KOPT-K1 (cell line): ENCODE results near the gene SLC23A2.

ENCODE experiments used
- H3K27ac ChIP-seq: fragments of 200-600 bp; sonication (generic); 2 replicates; pipeline ENCODE4 v1.5.1; 2016; ENCODE audit warnings: antibody characterized with exemption, mild to moderate bottlenecking, low read depth, low read length; ENCODE audit not compliant: poor library complexity, severe bottlenecking
- H3K36me3 ChIP-seq: fragments of 200-600 bp; sonication (generic); 2 replicates; pipeline ENCODE4 v1.5.1; 2017; ENCODE audit warnings: antibody characterized with exemption, mild to moderate bottlenecking, low read length, moderate library complexity; ENCODE audit not compliant: insufficient read depth
- H3K9me3 ChIP-seq: fragments of 200-600 bp; sonication (generic); 2 replicates; pipeline ENCODE4 v1.5.1; 2017; ENCODE audit warnings: antibody characterized with exemption, low read length, mild to moderate bottlenecking; ENCODE audit not compliant: insufficient read depth, poor library complexity, severe bottlenecking

The SLC23A2 gene

DNA sequence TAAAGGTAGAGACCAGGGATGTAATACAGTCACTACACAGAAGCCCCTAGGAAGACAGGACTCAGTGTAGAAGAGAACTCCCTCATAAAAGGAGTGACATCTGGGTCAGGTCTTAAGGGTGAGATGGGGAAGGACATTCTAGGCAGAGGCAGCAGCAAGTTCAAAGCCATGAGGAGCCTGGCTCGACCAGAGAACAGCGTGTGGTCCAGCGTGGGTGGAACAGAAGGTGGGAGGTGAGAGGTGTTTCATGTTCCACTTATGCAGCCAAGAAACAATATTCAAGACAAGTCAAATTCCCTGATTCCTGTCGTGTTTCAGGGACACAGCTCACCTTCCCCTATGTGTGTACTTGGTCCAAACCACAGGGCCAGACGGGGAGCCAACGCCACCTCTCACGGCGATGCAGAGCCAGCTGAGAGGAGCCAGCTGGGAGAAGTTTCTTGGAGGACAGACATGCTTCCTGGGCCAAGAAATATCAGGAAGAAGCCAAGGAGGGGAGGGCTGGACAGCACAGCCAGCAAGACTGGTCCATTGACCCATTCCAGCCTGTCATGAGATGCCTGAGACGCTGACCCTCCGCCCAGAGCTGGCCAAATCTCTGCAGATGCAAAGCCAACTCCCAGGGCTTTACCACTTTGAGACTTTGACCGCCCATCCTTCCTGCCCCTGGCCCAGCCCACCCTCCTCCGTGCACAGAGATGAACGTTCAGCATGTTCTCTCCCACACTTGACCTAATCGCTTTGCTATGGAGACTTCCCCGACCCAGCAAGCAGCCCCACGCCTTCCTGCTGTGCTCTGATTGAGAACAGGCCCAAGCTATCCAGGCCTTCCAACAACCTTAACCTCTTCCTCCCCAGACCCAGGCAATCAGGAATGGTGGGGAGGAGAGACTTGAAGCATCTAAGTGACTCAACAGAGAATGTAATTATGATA, 165.8 kb downstream of the SLC23A2 start:
- Histone ChIP-seq H3K36me3 (no peaks in the 10 kb centered on the region), H3K27ac (no peak overlapping the region), H3K9me3 (no peaks in the 10 kb centered on the region)

DNA sequence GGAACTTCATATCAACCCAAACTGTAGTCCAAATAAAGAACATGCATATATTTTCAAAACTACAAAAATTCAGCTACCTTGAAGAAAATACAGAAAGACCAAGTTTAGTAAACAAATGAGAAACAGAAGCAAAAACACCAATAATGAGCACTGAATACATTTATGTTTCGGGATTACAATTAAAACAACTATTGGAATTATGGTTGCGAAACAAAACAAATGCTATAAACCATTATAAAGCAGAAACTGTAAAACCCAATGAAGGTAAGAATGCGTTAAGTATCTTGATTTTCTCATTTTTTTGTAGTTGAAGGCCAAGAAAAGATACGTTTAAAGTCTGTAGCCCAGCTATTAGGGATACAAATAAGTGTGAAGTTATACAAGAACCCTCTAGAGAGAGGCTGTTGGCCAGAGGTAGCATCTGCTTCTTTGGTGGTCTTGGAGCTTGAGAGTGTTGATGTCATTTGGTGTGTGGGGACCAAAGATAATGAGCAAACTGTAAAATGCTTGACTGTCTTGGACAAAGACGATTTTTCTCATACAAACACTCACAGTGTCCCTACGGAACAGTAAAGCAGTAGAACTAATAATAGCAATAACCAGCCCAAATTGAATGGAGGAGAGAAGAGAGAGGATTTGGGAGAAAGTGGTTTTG, 168.1 kb downstream of the SLC23A2 start:
- no peak overlapping the region for H3K27ac ChIP-seq
- H3K36me3 ChIP-seq: no peaks in the 10 kb centered on the region
- H3K9me3 ChIP-seq: no peaks in the 10 kb centered on the region

DNA sequence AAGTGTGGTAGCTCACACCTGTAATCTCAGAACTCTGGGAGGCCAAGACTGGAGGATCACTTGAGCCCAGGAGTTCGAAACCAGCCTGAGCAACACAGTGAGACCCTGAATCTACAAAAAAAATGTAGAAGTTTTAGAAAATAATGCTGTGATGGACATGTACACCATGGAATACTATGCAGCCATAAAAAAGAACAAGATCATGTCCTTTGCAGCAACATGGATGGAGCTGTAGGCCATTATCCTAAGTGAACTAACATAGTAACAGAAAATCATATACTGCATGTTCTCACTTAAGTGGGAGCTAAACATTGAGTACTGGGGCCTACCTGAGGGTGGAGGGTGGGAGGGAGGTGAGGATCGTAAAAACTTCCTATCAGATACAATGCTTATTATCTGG, 168.8 kb downstream of the SLC23A2 start:
- no peaks in the 10 kb centered on the region for H3K36me3 ChIP-seq

DNA sequence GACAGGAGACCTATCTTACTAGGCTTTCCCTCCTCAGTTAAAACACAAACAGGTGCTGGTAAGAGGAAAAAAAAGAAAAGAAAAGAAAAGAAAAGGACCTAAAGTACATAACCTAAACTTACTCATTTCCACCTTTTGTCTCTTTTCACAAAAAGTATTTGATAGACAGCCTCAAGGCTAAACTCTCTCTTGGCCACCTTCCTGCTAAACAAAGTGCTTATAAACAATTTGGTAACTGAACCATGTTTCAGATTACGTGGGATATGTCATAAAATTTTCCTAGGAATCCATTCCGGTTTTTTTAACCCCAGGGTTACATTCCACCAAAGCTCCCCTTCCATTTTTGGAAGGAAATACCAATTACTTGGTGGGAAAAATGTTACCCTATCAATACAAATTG, 170.6 kb downstream of the SLC23A2 start:
- Histone ChIP-seq H3K36me3 (no peaks in the 10 kb centered on the region), H3K9me3 (no peaks in the 10 kb centered on the region), H3K27ac (no peak overlapping the region)

More for the DNA sequence above, 168.8 kb downstream of the SLC23A2 start:
- Histone ChIP-seq H3K27ac (no peak overlapping the region), H3K9me3 (no peaks in the 10 kb centered on the region)

DNA sequence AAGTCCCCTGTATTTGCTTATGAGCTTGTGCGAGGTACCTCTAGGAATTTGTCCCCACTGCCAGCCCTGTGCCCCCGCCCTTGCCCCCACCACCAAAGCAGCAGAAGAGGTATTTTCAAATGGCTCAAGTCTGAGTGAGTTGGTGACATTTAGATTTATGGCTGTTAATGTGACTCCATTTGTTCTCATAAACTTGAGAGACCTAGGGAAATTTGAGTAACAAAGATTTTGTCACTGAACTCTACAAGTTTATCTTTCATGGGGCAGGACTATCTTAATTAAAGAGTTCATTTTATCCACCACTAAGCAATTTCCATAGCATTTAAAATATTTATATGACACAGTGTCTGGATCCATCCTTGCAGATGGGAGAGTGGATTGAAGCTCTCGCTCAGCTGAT, 171.1 kb downstream of the SLC23A2 start:
- Histone ChIP-seq H3K27ac (no peak overlapping the region), H3K36me3 (no peaks in the 10 kb centered on the region), H3K9me3 (no peaks in the 10 kb centered on the region)

DNA sequence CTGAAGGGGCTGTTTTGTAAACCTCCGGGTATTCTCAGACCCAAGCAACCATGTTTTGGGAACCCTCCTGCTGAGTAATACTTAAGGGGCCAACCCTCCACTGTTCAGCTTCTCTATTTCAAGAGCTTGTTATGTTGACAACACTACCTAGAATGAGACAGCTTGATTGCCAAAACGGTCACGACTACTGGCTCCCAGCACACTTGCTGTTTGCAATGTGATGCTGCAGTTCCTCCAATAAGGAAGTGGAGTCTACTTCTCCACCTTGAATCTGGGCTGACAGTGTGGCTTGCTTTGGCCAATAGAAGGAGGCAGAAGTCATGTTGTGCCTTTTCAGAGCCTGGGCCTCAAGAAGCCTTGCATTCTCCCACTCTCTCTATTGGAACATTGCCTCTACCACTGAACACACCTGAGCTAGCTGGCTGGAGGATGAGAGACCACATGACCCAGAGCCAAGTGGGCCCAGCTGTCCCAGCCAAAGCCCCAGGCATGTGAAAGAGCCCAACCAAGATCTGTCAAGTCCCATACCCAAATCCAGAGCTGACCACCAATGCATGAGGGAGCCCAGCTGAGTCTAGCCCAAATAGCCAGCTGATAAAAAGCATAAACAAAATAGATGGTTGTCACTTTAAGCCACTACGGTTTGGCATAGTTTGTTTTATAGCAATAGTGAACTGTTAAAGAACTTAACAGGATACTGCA, 171.6 kb downstream of the SLC23A2 start:
- no peaks in the 10 kb centered on the region for H3K36me3 ChIP-seq
- H3K27ac ChIP-seq: no peak overlapping the region
- H3K9me3 ChIP-seq: no peaks in the 10 kb centered on the region

DNA sequence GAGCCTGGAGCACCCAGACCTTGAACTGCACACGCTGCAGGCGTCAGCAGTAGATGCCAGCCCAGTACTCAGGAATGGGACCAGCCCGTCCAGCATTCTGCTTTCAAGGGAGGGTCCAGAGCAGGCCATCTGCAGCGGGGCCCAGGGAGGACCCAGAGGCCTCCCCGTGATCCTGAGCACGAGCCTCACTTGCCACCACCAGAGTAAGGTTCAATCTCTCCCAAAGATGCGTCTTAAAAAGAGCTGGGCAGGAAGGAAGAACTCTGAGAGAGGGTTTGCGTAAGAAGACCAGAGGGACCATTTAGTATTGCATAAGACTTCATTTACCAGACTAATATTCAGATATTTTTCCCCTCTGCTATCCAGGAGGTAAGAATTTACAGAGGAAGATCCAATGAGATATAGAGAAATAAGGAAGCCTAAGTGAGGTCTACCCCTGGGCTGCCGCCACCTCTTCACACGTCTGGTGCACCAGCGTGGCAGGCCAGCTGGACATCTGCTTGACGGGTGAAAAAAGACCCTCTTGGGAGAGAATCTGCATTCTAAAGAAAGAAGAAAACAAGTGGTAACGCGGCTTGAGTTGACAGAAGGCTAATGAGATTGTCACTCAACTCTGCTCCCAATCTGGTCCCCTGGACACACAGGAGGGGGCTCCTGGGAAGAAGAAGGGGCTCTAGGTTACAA, 172.3 kb downstream of the SLC23A2 start:
- H3K36me3 ChIP-seq: no peaks in the 10 kb centered on the region
- H3K27ac ChIP-seq: no peak overlapping the region
- H3K9me3 ChIP-seq: no peaks in the 10 kb centered on the region

DNA sequence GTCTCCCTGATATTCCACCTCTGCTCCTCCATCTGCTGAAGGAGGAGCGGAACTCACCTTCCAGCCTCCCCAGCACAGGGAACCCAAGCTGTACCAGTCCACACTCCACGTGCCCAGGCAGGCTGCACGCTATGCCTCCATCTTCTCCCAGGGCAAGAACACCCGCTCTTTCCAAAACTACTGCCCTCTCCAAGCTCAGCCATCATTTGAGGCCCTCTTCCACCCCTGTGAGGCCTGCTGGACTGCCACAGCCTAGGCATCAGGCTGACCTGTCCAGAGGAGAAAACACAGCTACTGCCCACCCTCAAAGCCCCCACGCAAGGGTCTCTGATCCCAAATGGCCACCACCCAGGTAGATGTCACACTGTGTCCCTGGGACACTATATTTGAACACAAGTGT, 179.7 kb downstream of the SLC23A2 start:
- Histone ChIP-seq H3K36me3 (peaks cover 33% of the 10 kb centered on the region), H3K27ac (no peak overlapping the region), H3K9me3 (no peaks in the 10 kb centered on the region)

DNA sequence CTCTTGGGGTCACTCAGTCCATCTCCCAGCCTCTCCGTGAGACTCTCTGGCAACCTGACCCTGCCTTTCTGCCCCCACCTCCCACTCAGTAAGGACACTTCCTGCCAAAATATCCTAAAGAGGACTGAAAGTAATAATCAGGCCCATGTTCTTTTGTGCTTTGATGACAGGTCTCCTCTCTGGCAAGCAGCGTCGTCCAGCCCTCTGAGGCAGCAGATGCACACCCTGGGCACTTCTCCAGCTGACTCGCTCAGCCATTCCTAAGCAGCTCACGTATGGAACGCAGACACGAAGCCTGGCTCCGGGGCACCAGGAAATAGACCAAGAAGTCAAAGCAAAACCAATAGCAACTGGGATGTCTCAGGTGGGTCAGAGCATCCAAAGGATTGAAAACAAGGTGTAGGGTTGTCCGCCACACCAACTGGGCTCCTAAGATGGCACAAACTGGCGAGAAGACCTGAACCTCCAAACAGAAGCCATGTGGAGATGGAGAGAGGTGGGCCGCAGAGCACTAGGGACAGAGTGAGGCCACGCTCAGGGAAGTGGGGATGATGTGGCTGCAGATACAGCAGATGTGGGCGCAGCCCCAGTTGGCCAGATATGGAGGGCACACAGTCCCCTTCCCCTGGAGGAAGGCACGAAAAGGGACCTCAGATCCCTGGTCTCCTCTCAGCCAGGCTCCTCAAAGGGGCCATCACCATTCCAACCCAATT, 180.3 kb downstream of the SLC23A2 start:
- Histone ChIP-seq H3K27ac (no peak overlapping the region), H3K9me3 (no peaks in the 10 kb centered on the region), H3K36me3 (peaks cover 33% of the 10 kb centered on the region)

DNA sequence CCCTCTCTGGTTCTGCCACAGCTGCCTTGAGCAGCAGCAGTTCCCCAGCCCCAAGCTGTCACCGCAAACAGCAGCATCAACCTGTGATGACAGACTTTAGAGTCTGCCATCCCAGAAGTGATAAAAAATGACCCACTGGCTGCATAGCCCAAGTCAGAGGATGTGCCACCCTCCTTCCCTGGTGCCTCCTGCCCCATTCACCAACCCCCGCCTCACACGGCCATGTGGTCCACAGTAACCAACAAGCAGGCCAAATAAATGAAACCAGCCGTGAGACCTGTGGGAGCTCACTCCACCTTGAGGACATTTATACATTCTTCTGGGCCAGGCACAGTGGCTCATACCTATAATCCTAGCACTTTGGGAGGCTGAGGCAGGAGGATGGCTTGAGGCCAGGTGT, 181.4 kb downstream of the SLC23A2 start:
- no peaks in the 10 kb centered on the region for H3K9me3 ChIP-seq
- H3K36me3 ChIP-seq: peaks cover 33% of the 10 kb centered on the region
- H3K27ac ChIP-seq: no peak overlapping the region

DNA sequence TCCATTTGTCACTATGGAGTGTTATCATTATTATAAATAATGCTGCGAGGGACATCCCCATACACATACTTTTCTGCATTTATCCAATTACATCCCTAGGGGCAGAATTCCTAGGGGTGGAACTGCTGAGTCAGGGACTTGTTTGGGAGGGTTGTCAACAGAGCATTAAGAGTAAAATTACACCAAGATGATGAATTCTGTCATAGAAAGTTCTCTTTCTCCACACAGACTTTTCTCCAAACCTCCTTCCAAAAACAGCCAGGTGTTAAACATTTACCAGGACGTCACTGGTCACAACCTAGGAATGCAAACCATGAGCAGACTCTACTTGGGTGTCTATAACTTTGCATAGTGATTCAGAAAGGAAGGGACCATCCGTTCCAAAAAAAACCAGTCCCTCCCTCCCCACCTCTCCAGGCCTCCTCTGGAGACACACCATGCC, 184.1 kb downstream of the SLC23A2 start:
- no peak overlapping the region for H3K27ac ChIP-seq
- no peaks in the 10 kb centered on the region for H3K9me3 ChIP-seq
- peaks cover 33% of the 10 kb centered on the region for H3K36me3 ChIP-seq

DNA sequence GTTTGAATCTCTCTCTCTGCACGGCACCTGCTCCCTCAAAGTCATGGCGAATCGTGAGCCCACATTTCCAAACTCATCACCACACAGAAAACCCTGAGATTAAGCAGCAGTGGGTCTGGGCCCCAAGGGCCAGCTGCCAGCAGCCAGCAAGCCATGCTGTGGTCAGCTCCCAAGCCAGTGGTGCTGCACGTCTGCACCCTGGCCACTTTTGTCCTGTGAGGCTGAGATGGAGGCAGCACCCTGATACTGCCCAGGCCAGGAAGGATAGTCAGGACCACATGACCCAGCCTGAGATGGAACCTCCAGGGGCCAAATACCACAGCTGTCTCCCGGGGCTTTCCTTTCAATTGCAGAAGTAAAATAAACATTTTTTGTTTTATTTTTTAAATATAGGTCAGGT, 185.7 kb downstream of the SLC23A2 start:
- peaks cover 21% of the 10 kb centered on the region for H3K36me3 ChIP-seq
- no peak overlapping the region for H3K27ac ChIP-seq

DNA sequence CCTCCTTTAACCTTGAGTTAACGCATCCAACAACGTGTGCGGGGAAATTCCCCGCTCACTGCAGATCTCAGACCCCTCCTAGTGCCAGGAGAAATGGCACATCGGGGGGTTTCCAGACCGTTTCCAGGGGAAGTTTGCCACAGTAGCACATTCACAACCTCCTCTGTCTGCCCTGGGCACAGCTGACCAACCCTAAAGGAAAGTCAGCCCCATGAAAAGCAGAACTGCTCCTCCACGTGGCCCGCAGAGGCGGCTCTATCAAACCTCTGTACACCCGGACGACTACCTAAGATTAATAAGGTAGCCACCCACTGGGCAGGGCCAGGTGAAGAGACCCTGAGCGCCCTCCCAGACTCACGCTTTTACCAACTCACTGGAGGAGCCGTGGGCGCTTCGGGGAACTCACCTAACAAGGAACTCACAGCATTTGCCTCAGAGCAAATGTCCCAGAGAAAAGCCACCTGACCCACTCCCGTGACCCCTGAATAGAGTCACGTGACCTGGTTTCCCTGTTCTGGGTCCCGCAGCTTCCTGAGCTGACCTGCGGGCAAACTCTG, 186.5 kb downstream of the SLC23A2 start:
- peak overlapping the region; percentile 65 for H3K27ac ChIP-seq
- no peaks in the 10 kb centered on the region for H3K9me3 ChIP-seq
- peaks cover 16% of the 10 kb centered on the region for H3K36me3 ChIP-seq

More for the DNA sequence above, 185.7 kb downstream of the SLC23A2 start:
- H3K9me3 ChIP-seq: no peaks in the 10 kb centered on the region
